SK-N-SH (cell line): ENCODE results near the gene GNB1L. TPM values are rescaled to one million over a fixed set of nuclear protein-coding genes. Genes with fewer than 3 reads are reported as not detected.

Experiments
- CTCF ChIA-PET: fragments of 300-600, 350-600 bp; formaldehyde crosslinking; extraction: SDS; loops from one replicate; lab custom pipeline; 2021; lab: Yijun Ruan, JAX
- POLR2A ChIA-PET: fragments of 350-600 bp; sonication (Branson Sonifier 250); formaldehyde crosslinking; extraction: SDS; loops from one replicate; lab custom pipeline; 2020; ENCODE audit warnings: antibody characterized with exemption, inconsistent platforms; lab: Yijun Ruan, JAX
- DNase-seq: peaks from one replicate; pipeline ENCODE4 v3.0.0; 2012
- H2AFZ ChIP-seq: fragments of 200-600 bp; sonication (generic); 2 replicates; pipeline ENCODE4 v1.8.1; 2016; ENCODE audit warnings: antibody characterized with exemption, mild to moderate bottlenecking, low read depth
- H3F3A ChIP-seq: fragments of 200-600 bp; sonication (generic); replicated peaks from 2 replicates; pipeline ENCODE3; 2016; ENCODE audit warnings: antibody characterized with exemption, mild to moderate bottlenecking; ENCODE audit not compliant: insufficient read depth
- H3K27ac ChIP-seq, 2 experiments: fragments of 200-500 bp in 1 of 2; fragments of 200-600 bp in 1 of 2; sonication (Bioruptor generic) in 1 of 2; sonication (generic), shearing (Covaris generic) in 1 of 2; 2 replicates each; pipeline versions ENCODE4 v1.5.1 to v1.6.1; 2014 to 2016; ENCODE audit warnings: low read depth in 2 of 2, inconsistent platforms in 1 of 2, low read length in 1 of 2, mild to moderate bottlenecking in 1 of 2, mixed read lengths in 1 of 2
- H3K27me3 ChIP-seq: fragments of 200-600 bp; sonication (generic), shearing (Covaris generic); 2 replicates; pipeline ENCODE4 v1.6.1; 2016; ENCODE audit warnings: mixed run types; ENCODE audit not compliant: insufficient read depth
- H3K36me3 ChIP-seq, 2 experiments: fragments of 200-500 bp in 1 of 2; fragments of 200-600 bp in 1 of 2; sonication (Bioruptor generic) in 1 of 2; sonication (generic) in 1 of 2; replicated peaks in 1 of 2; 2 replicates each; pipeline versions ENCODE3 to v1.5.1; 2014 to 2016; ENCODE audit warnings: low read length in 1 of 2, mild to moderate bottlenecking in 1 of 2; ENCODE audit not compliant: insufficient read depth in 2 of 2, control insufficient read depth in 1 of 2
- H3K4me1 ChIP-seq, 2 experiments: fragments of 200-500 bp in 1 of 2; fragments of 200-600 bp in 1 of 2; sonication (Bioruptor generic) in 1 of 2; sonication (generic), shearing (Covaris generic) in 1 of 2; 2 replicates each; pipeline versions ENCODE4 v1.5.1 to v1.6.1; 2014 to 2016; ENCODE audit warnings: low read depth in 1 of 2, low read length in 1 of 2, mixed run types in 1 of 2; ENCODE audit not compliant: insufficient read depth in 2 of 2, control insufficient read depth in 1 of 2
- H3K4me2 ChIP-seq: fragments of 200-600 bp; sonication (generic), shearing (Covaris generic); 2 replicates; pipeline ENCODE4 v1.6.1; 2017; ENCODE audit warnings: mixed run types
- H3K4me3 ChIP-seq, 2 experiments: fragments of 200-500 bp in 1 of 2; fragments of 200-600 bp in 1 of 2; sonication (Bioruptor generic) in 1 of 2; sonication (generic), shearing (Covaris generic) in 1 of 2; 2 replicates each; pipeline versions ENCODE4 v1.5.1 to v1.8.1; 2014 to 2016; ENCODE audit warnings: low read depth in 2 of 2, inconsistent platforms in 1 of 2, low read length in 1 of 2, mild to moderate bottlenecking in 1 of 2, mixed read lengths in 1 of 2, moderate library complexity in 1 of 2
- H3K79me2 ChIP-seq: fragments of 200-600 bp; sonication (generic); 2 replicates; pipeline ENCODE4 v1.8.1; 2017; ENCODE audit warnings: mild to moderate bottlenecking; ENCODE audit not compliant: insufficient read depth
- H3K9ac ChIP-seq: fragments of 200-600 bp; sonication (generic); 2 replicates; pipeline ENCODE4 v1.6.1; 2017; ENCODE audit warnings: mixed run types
- H3K9me2 ChIP-seq: fragments of 200-600 bp; sonication (generic); 2 replicates; pipeline ENCODE4 v1.6.1; 2017; ENCODE audit warnings: mixed run types
- H3K9me3 ChIP-seq: fragments of 200-600 bp; sonication (generic); 2 replicates; pipeline ENCODE4 v1.6.1; 2017; ENCODE audit warnings: mixed run types, mild to moderate bottlenecking, moderate library complexity
- H4K20me1 ChIP-seq: fragments of 200-600 bp; sonication (generic); 2 replicates; pipeline ENCODE4 v1.6.1; 2017; ENCODE audit warnings: mild to moderate bottlenecking, mixed run types; ENCODE audit not compliant: insufficient read depth
- CHD2 ChIP-seq: fragments of 150-350 bp; IDR thresholded peaks from 2 replicates; pipeline ENCODE4 v1.6.1; 2018; ENCODE audit warnings: low read length; ENCODE audit not compliant: partially characterized antibody
- ELF1 ChIP-seq: IDR thresholded peaks from 2 replicates; pipeline ENCODE4 v1.4.0; 2012
- EP300 ChIP-seq, 2 experiments: IDR thresholded peaks; 2 replicates each; pipeline versions ENCODE4 v1.4.0 to v1.6.1; 2012; ENCODE audit warnings: borderline replicate concordance in 1 of 2, low read depth in 1 of 2, low read length in 1 of 2
- FOSL2 ChIP-seq: IDR thresholded peaks from 2 replicates; pipeline ENCODE4 v1.4.0; 2012; ENCODE audit warnings: low read depth, mild to moderate bottlenecking, moderate library complexity, borderline replicate concordance
- FOXJ3 ChIP-seq: sonication (generic); formaldehyde crosslinking; IDR thresholded peaks from 2 replicates; pipeline ENCODE4 v1.5.1; 2020; ENCODE audit warnings: mild to moderate bottlenecking, missing genetic modification reagents
- FOXM1 ChIP-seq: IDR thresholded peaks from 2 replicates; pipeline ENCODE4 v1.4.0; 2012; ENCODE audit warnings: low read depth, mild to moderate bottlenecking
- GATA2 ChIP-seq: sonication (generic); formaldehyde crosslinking; IDR thresholded peaks from 2 replicates; pipeline ENCODE4 v1.5.0; 2020; ENCODE audit warnings: mild to moderate bottlenecking, missing genetic modification reagents
- NFIC ChIP-seq: IDR thresholded peaks from 2 replicates; pipeline ENCODE4 v1.4.0; 2012; ENCODE audit warnings: borderline replicate concordance
- RAD21 ChIP-seq: IDR thresholded peaks from 2 replicates; pipeline ENCODE4 v1.6.1; 2012; ENCODE audit warnings: mild to moderate bottlenecking, low read length
- RCOR1 ChIP-seq: fragments of 150-350 bp; IDR thresholded peaks from 2 replicates; pipeline ENCODE4 v1.6.1; 2017; ENCODE audit warnings: antibody characterized with exemption, low read length
- RXRA ChIP-seq: IDR thresholded peaks from 2 replicates; pipeline ENCODE4 v1.4.0; 2012; ENCODE audit warnings: low read depth, mild to moderate bottlenecking, borderline replicate concordance
- TCF12 ChIP-seq: IDR thresholded peaks from 2 replicates; pipeline ENCODE4 v1.4.0; 2012
- TEAD4 ChIP-seq: IDR thresholded peaks from 2 replicates; pipeline ENCODE4 v1.4.0; 2012; ENCODE audit warnings: mild to moderate bottlenecking, borderline replicate concordance; ENCODE audit not compliant: insufficient read depth
- WGBS: methylation state at CpG from one replicate; pipeline ENCODE4 v1.1.6; 2017; ENCODE audit warnings: low lambda C conversion rate; 5-methylcytosine and 5-hydroxymethylcytosine counted together
- polyA plus RNA-seq, 3 experiments: library from polyadenylated mRNA; depleted of rRNA; stranded (reverse); fragments of >200 nt; gene quantifications; 2 replicates each; pipeline ENCODE4 v1.2.3, GENCODE V29; 2012
- TF ChIP-seq, protein P1 (sequence below): IDR thresholded peaks from 2 replicates; pipeline ENCODE4 v1.4.0; 2012; ENCODE audit warnings: low read depth, borderline replicate concordance
- TF ChIP-seq, protein P2 (sequence below): IDR thresholded peaks from 2 replicates; pipeline ENCODE4 v1.4.0; 2012; ENCODE audit warnings: low read depth
- TF ChIP-seq, protein P3 (sequence below): IDR thresholded peaks from 2 replicates; pipeline ENCODE4 v1.6.1; 2012; ENCODE audit warnings: mild to moderate bottlenecking, low read depth, low read length, moderate library complexity

The GNB1L gene
- polyA plus RNA-seq, 1 of the 3 experiments (the other 2 are of a cell fraction): 5.9 TPM

DNA sequence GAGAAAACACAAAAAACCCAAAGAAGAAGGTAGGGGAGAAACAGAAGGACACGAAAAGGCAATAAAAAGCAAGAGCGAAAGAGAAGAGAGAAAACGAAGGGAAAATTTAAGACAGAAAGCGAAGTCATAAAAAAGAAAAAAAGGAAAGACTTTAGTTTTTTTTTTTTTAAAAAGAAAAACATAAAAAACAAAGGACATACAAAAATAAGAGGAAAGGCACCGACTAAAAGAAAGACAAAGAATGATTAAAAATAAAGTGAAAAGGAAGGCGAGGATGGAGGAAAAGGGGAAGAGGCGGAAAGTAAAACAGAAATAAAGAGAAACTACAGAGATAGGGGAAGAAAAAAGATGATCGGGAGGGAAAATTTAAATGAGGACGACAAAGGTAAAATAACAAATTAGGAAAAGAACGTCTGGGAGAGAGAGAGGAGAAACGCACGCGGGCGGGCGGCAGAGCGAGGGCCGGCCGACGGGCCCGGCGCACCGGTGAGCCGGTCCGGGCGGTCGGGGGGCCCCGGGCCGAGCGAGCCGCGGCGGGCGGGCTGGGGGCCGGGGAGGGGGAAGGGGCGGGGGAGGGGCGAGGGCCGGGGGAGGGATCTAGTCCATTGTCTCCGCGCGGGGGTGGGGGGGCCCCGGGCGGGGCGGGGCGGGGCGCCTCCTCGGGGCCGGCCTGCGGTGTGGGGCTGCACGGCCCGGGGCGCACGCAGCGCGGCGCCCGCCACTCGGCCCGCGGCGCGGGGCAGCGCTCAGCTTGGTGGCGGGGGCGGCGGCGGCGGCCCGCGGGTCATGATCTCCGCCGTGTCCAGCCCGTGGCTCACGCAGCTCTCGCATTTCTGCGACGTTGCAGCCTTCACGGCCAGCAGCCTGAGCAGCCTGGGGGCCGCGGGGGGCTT lies 94.4 kb downstream of the GNB1L start, which contains the start of gene TBX1:
TSS of gene TBX1 (plus strand) at position 721 of the 893 bp plus-strand sequence. CDS start at position 787, 66 bp downstream.
- Histone ChIP-seq H3K4me3 (peak within 1 kb of the TSS in 1 of 2 experiments; percentile 25; a peak in 1 of 4 replicates), H4K20me1 (no peaks in the 10 kb centered on the region), H3K4me1 (peaks cover 0 to 6% of the 10 kb centered on the region in 2 experiments; a peak in 2 of 4 replicates), H3K9me3 (no peaks in the 10 kb centered on the region), H3K27me3 (peaks cover 38% of the 10 kb centered on the region), H3K4me2 (peak within 1 kb of the TSS; percentile 19; the same call in 1 of the 2 replicates), H3K9ac (no peak within 1 kb of the TSS), H3F3A (no peaks in the 10 kb centered on the region), H3K36me3 (no peaks in the 10 kb centered on the region), H3K27ac (no peak within 1 kb of the TSS)
- peak; percentile 74 for DNase-seq
- CTCF ChIA-PET: interaction anchor here (0.7 to 1.5 kb wide), 4 partner anchors 12 to 150 kb away, joined by 3 to 6 read pairs (median 4); no protein-coding TSS in a partner anchor
- TF ChIP-seq, protein P1, sequence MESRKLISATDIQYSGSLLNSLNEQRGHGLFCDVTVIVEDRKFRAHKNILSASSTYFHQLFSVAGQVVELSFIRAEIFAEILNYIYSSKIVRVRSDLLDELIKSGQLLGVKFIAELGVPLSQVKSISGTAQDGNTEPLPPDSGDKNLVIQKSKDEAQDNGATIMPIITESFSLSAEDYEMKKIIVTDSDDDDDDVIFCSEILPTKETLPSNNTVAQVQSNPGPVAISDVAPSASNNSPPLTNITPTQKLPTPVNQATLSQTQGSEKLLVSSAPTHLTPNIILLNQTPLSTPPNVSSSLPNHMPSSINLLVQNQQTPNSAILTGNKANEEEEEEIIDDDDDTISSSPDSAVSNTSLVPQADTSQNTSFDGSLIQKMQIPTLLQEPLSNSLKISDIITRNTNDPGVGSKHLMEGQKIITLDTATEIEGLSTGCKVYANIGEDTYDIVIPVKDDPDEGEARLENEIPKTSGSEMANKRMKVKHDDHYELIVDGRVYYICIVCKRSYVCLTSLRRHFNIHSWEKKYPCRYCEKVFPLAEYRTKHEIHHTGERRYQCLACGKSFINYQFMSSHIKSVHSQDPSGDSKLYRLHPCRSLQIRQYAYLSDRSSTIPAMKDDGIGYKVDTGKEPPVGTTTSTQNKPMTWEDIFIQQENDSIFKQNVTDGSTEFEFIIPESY: no peak
- TF ChIP-seq EP300 (IDR thresholded peaks at IDR 0.05; ENCODE audit: borderline replicate concordance in 1 of 2, low read depth in 1 of 2, low read length in 1 of 2): no peak
- TF ChIP-seq FOXJ3 (CRISPR knock-in tag): no peak
- no peak for TF ChIP-seq FOXM1
- TF ChIP-seq, protein P2, sequence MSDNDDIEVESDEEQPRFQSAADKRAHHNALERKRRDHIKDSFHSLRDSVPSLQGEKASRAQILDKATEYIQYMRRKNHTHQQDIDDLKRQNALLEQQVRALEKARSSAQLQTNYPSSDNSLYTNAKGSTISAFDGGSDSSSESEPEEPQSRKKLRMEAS: no peak
- no peak for TF ChIP-seq GATA2 (CRISPR knock-in tag)
- no peak for TF ChIP-seq RAD21
- TF ChIP-seq TCF12: no peak
- no peak for TF ChIP-seq RXRA
- TF ChIP-seq, all 33 proteins: peak for 0
- no peak within 1 kb of the TSS; the same call in 1 of the 2 replicates for H2AFZ ChIP-seq
- no peaks in the 10 kb centered on the region for H3K9me2 ChIP-seq
- POLR2A ChIA-PET: no interaction called here
- H3K79me2 ChIP-seq: no peaks in the 10 kb centered on the region
- WGBS: 23% methylated on average over 25 of the region's 79 CpGs

DNA sequence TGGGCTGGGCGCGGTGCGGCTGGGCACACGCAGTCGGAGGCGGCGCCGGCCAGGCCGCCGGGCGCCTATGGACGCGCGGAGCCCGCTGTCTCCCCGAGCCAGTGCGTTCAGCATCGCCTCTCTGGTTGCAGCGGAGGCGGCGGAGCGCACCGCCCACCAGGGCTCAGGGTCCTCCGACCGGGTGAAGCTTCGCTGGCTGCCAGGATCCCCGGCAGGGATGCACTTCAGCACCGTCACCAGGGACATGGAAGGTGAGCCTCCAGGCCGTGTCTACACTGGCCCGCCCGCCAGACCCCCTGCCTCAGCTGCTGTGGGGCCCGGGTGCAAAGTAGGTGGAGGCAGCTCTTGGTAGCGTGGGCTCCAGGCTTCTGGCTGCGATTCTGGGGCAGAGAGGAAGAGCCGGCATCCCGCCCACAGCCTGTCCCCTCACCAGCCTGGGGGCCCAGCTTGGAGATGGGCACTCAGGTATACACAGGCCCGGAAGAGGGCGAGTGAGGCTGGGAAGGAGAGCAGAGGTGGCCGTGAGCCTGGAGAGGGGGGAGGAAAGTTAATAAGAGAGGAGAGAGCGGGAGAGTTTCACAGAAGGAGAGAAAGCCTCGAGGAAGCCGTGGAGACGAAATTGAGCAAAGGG lies 95.1 kb downstream of the GNB1L start:
- Histone ChIP-seq H3K4me2 (peak overlapping the region; percentile 19; the same call in 1 of the 2 replicates), H3K4me1 (peaks cover 0 to 6% of the 10 kb centered on the region in 2 experiments; a peak in 2 of 4 replicates), H3K9me2 (no peaks in the 10 kb centered on the region), H3K27ac (no peak overlapping the region), H3K9me3 (no peaks in the 10 kb centered on the region), H2AFZ (no peak overlapping the region; the same call in 1 of the 2 replicates), H3K4me3 (no peak overlapping the region), H3F3A (no peaks in the 10 kb centered on the region), H4K20me1 (no peaks in the 10 kb centered on the region), H3K36me3 (no peaks in the 10 kb centered on the region), H3K79me2 (no peaks in the 10 kb centered on the region), H3K9ac (no peak overlapping the region), H3K27me3 (peaks cover 42% of the 10 kb centered on the region)
- ChIA-PET CTCF (interaction anchor here (0.9 to 1.5 kb wide), 3 partner anchors 10 to 117 kb away, joined by 3 to 6 read pairs (median 4); no protein-coding TSS in a partner anchor), POLR2A (no interaction called here)
- peak; percentile 64 for DNase-seq
- 21% methylated on average over 11 of the region's 43 CpGs for WGBS
- TF ChIP-seq ELF1 (no peak), EP300 (IDR thresholded peaks at IDR 0.05; ENCODE audit: borderline replicate concordance in 1 of 2, low read depth in 1 of 2, low read length in 1 of 2) (no peak), NFIC (no peak), RCOR1 (no peak), TEAD4 (no peak), FOSL2 (no peak), CHD2 (no peak), GATA2 (CRISPR knock-in tag) (no peak)
- TF ChIP-seq, protein P1: no peak
- TF ChIP-seq, protein P3, sequence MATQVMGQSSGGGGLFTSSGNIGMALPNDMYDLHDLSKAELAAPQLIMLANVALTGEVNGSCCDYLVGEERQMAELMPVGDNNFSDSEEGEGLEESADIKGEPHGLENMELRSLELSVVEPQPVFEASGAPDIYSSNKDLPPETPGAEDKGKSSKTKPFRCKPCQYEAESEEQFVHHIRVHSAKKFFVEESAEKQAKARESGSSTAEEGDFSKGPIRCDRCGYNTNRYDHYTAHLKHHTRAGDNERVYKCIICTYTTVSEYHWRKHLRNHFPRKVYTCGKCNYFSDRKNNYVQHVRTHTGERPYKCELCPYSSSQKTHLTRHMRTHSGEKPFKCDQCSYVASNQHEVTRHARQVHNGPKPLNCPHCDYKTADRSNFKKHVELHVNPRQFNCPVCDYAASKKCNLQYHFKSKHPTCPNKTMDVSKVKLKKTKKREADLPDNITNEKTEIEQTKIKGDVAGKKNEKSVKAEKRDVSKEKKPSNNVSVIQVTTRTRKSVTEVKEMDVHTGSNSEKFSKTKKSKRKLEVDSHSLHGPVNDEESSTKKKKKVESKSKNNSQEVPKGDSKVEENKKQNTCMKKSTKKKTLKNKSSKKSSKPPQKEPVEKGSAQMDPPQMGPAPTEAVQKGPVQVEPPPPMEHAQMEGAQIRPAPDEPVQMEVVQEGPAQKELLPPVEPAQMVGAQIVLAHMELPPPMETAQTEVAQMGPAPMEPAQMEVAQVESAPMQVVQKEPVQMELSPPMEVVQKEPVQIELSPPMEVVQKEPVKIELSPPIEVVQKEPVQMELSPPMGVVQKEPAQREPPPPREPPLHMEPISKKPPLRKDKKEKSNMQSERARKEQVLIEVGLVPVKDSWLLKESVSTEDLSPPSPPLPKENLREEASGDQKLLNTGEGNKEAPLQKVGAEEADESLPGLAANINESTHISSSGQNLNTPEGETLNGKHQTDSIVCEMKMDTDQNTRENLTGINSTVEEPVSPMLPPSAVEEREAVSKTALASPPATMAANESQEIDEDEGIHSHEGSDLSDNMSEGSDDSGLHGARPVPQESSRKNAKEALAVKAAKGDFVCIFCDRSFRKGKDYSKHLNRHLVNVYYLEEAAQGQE: no peak
